Activated T-helper 1 cell treated with anti-CD3 and anti-CD28 coated beads, Interleukin-12 subunit alpha, Interleukin-12 subunit beta, Interleukin-2, Interleukin-4 antibody, amounts not matched to agents 30 ng/mL and 10 ng/mL and 1 ng/mL, durations not matched to agents 14 hours and 24 hours and 36 hours (primary cell): Measurements from ENCODE around the gene DISC1. TPM values are rescaled to one million over a fixed set of nuclear protein-coding genes. Genes with fewer than 3 reads are reported as not detected.
"Not testable (repeated sequence)": the region's sequence is repeated elsewhere in the genome, so short reads cannot be mapped to it uniquely, and the experiment has no call there.

ENCODE experiments used
- DNase-seq: peaks from one replicate; pipeline ENCODE4 v3.0.0; 2021; ENCODE audit warnings: low spot score
- H3K27ac Mint-ChIP-seq: one replicate; pipeline ENCODE4 v1.8.0; 2021; ENCODE audit warnings: mild to moderate bottlenecking, mixed read lengths
- H3K27me3 Mint-ChIP-seq: one replicate; pipeline ENCODE4 v1.8.0; 2022; ENCODE audit warnings: mild to moderate bottlenecking, moderate library complexity, mixed read lengths; ENCODE audit not compliant: insufficient read depth
- H3K36me3 Mint-ChIP-seq: one replicate; pipeline ENCODE4 v1.8.0; 2021; ENCODE audit warnings: low read depth, mixed read lengths
- H3K4me1 Mint-ChIP-seq: one replicate; pipeline ENCODE4 v1.8.0; 2021; ENCODE audit warnings: low read depth, mixed read lengths
- H3K4me3 Mint-ChIP-seq: one replicate; pipeline ENCODE4 v1.8.0; 2021; ENCODE audit warnings: mild to moderate bottlenecking, moderate library complexity, mixed read lengths
- H3K9me3 Mint-ChIP-seq: one replicate; pipeline ENCODE4 v1.8.0; 2021; ENCODE audit warnings: mixed read lengths
- intact Hi-C: fragments of 100-400 bp; cut with micrococcal nuclease; formaldehyde crosslinking; loops from one replicate; pipeline ENCODE4 v1.15.1; 2024
- total RNA-seq: library from RNA; stranded (reverse); gene quantifications from 2 replicates; pipeline ENCODE4 v1.2.3, GENCODE V29; 2022

The DISC1 gene
- total RNA-seq, 1 donor from 2014 or later, result 3.3 TPM

GRCh38 chr1:231646165-231646564, 19.6 kb downstream of the DISC1 start:
- H3K27me3 Mint-ChIP-seq, H3K4me3 Mint-ChIP-seq, intact Hi-C loops, DNase-seq, H3K27ac Mint-ChIP-seq: not testable (repeated sequence)
- Mint-ChIP-seq H3K36me3 (peaks cover 14% of the 10 kb centered on the region), H3K4me1 (peaks cover 15% of the 10 kb centered on the region), H3K9me3 (peaks cover 11% of the 10 kb centered on the region)

GRCh38 chr1:231651621-231652260, 25.2 kb downstream of the DISC1 start:
- H3K27me3 Mint-ChIP-seq, H3K4me3 Mint-ChIP-seq, intact Hi-C loops, DNase-seq: not testable (repeated sequence)
- Mint-ChIP-seq H3K27ac (peak overlapping the region; percentile 25), H3K4me1 (peaks cover 36% of the 10 kb centered on the region), H3K36me3 (peaks cover 12% of the 10 kb centered on the region), H3K9me3 (peaks cover 13% of the 10 kb centered on the region)

- intact Hi-C loops, result no loop called here
- DNase-seq, result no peak
- peaks cover 24% of the 10 kb centered on the region for H3K9me3 Mint-ChIP-seq
- peaks cover 13% of the 10 kb centered on the region for H3K36me3 Mint-ChIP-seq
- peaks cover 36% of the 10 kb centered on the region for H3K4me1 Mint-ChIP-seq
- peaks cover 10% of the 10 kb centered on the region for H3K27me3 Mint-ChIP-seq
- no peak overlapping the region for H3K27ac Mint-ChIP-seq
- no peak overlapping the region for H3K4me3 Mint-ChIP-seq
These were observed 27.0 kb downstream of the DISC1 start for GRCh38 chr1:231653632-231654031.

- Mint-ChIP-seq H3K4me1 (peaks cover 31% of the 10 kb centered on the region), H3K9me3 (peaks cover 38% of the 10 kb centered on the region), H3K36me3 (peaks cover 6% of the 10 kb centered on the region), H3K27ac (no peak overlapping the region), H3K4me3 (no peak overlapping the region), H3K27me3 (peaks cover 15% of the 10 kb centered on the region)
- DNase-seq, result no peak
- intact Hi-C loops, result no loop called here
These were observed 30.2 kb downstream of the DISC1 start for GRCh38 chr1:231656741-231657140.

- Mint-ChIP-seq H3K4me1 (peaks cover 22% of the 10 kb centered on the region), H3K9me3 (peaks cover 38% of the 10 kb centered on the region), H3K27me3 (peaks cover 15% of the 10 kb centered on the region)
- H3K4me3 Mint-ChIP-seq, DNase-seq, H3K36me3 Mint-ChIP-seq, H3K27ac Mint-ChIP-seq, intact Hi-C loops: not testable (repeated sequence)
These were observed 31.6 kb downstream of the DISC1 start for GRCh38 chr1:231658223-231658622.

- peaks cover 12% of the 10 kb centered on the region for H3K27me3 Mint-ChIP-seq
- no peak overlapping the region for H3K27ac Mint-ChIP-seq
- no peak overlapping the region for H3K4me3 Mint-ChIP-seq
- H3K4me1 Mint-ChIP-seq, result peaks cover 16% of the 10 kb centered on the region
- intact Hi-C loops, result no loop called here
- DNase-seq, result no peak
- peaks cover 34% of the 10 kb centered on the region for H3K9me3 Mint-ChIP-seq
- peaks cover 5% of the 10 kb centered on the region for H3K36me3 Mint-ChIP-seq
These were observed 33.6 kb downstream of the DISC1 start for GRCh38 chr1:231660198-231660597.

- no peak overlapping the region for H3K4me3 Mint-ChIP-seq
- intact Hi-C loops, result no loop called here
- H3K9me3 Mint-ChIP-seq, result peaks cover 26% of the 10 kb centered on the region
- H3K27me3 Mint-ChIP-seq, result peaks cover 11% of the 10 kb centered on the region
- no peak overlapping the region for H3K27ac Mint-ChIP-seq
- H3K36me3 Mint-ChIP-seq, result peaks cover 4% of the 10 kb centered on the region
- no peak for DNase-seq
- peaks cover 16% of the 10 kb centered on the region for H3K4me1 Mint-ChIP-seq
These were observed 36.7 kb downstream of the DISC1 start for GRCh38 chr1:231663211-231663792.

GRCh38 chr1:231665101-231665500, 38.5 kb downstream of the DISC1 start:
- intact Hi-C loops, result no loop called here
- peaks cover 27% of the 10 kb centered on the region for H3K9me3 Mint-ChIP-seq
- H3K27ac Mint-ChIP-seq, result no peak overlapping the region
- peaks cover 10% of the 10 kb centered on the region for H3K4me1 Mint-ChIP-seq
- H3K27me3 Mint-ChIP-seq, result peaks cover 2% of the 10 kb centered on the region
- no peak for DNase-seq
- no peak overlapping the region for H3K4me3 Mint-ChIP-seq
- H3K36me3 Mint-ChIP-seq, result peaks cover 14% of the 10 kb centered on the region

- Mint-ChIP-seq H3K4me3 (no peak overlapping the region), H3K4me1 (peaks cover 9% of the 10 kb centered on the region), H3K27ac (no peak overlapping the region), H3K27me3 (peaks cover 2% of the 10 kb centered on the region), H3K36me3 (peaks cover 14% of the 10 kb centered on the region), H3K9me3 (peaks cover 28% of the 10 kb centered on the region)
- no peak for DNase-seq
- intact Hi-C loops, result no loop called here
These were observed 39.1 kb downstream of the DISC1 start for GRCh38 chr1:231665726-231666125.

GRCh38 chr1:231666220-231666936, 39.8 kb downstream of the DISC1 start:
- H3K9me3 Mint-ChIP-seq, result peaks cover 25% of the 10 kb centered on the region
- H3K27me3 Mint-ChIP-seq, result peaks cover 2% of the 10 kb centered on the region
- no peak overlapping the region for H3K27ac Mint-ChIP-seq
- peaks cover 14% of the 10 kb centered on the region for H3K36me3 Mint-ChIP-seq
- DNase-seq, result no peak
- peaks cover 3% of the 10 kb centered on the region for H3K4me1 Mint-ChIP-seq
- intact Hi-C loops, result no loop called here
- no peak overlapping the region for H3K4me3 Mint-ChIP-seq

GRCh38 chr1:231666937-231667608, 40.5 kb downstream of the DISC1 start:
- Mint-ChIP-seq H3K27ac (no peak overlapping the region), H3K27me3 (peaks cover 2% of the 10 kb centered on the region), H3K4me1 (no peaks in the 10 kb centered on the region), H3K9me3 (peaks cover 23% of the 10 kb centered on the region), H3K4me3 (no peak overlapping the region), H3K36me3 (peaks cover 12% of the 10 kb centered on the region)
- intact Hi-C loops, result no loop called here
- no peak for DNase-seq

GRCh38 chr1:231667896-231668506, 41.4 kb downstream of the DISC1 start:
- Mint-ChIP-seq H3K36me3 (peaks cover 12% of the 10 kb centered on the region), H3K27ac (no peak overlapping the region), H3K27me3 (peaks cover 2% of the 10 kb centered on the region), H3K9me3 (peaks cover 23% of the 10 kb centered on the region), H3K4me3 (no peak overlapping the region), H3K4me1 (no peaks in the 10 kb centered on the region)
- no peak for DNase-seq
- intact Hi-C loops, result no loop called here
